AG04449 (cell line): ENCODE results near the gene CCDC146.

Experiments
- CTCF ChIA-PET: fragments of 350-600 bp; formaldehyde crosslinking; extraction: SDS; loops from one replicate; lab custom pipeline; 2021; ENCODE audit warnings: antibody characterized with exemption; lab: Yijun Ruan, JAX
- POLR2A ChIA-PET: fragments of 400-600, 350-600 bp; formaldehyde crosslinking; extraction: SDS; loops from one replicate; lab custom pipeline; 2020; ENCODE audit warnings: antibody characterized with exemption, inconsistent platforms; lab: Yijun Ruan, JAX
- DNase-seq: peaks from one replicate; pipeline ENCODE4 v3.0.0-alpha.2; 2010; ENCODE audit warnings: low read depth, low spot score
- H3K4me3 ChIP-seq: 2 replicates; pipeline ENCODE4 v1.5.1; 2011; ENCODE audit warnings: low read depth, mild to moderate bottlenecking, control low read depth, low read length
- CTCF ChIP-seq: IDR thresholded peaks from one replicate; pipeline ENCODE4 v1.5.1; 2011; ENCODE audit warnings: mild to moderate bottlenecking, moderate library complexity, low read length, control low read depth, inconsistent platforms; ENCODE audit not compliant: insufficient read depth; ENCODE audit errors: missing control alignments

CCDC146 gene

DNA sequence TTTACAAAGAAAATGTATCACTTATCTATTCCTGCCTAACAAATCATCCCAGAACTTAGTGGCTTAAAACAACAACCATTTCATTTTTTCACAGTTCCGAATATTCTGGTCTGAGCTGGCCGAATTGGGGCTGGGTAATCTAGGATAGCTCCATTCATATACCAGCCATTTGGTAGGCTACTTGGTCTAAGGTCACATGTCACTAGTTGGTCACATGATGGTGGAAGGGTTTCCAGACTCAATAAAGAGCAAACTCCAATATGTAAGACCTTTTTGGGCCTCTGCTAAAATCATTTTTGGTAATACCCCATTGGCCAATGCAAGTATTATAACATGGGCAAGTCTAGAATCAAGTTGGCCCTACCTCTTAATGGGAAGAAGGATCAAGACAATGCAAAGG lies 132.5 kb downstream of the CCDC146 start:
- no peak overlapping the region for H3K4me3 ChIP-seq
- TF ChIP-seq CTCF = no peak
- ChIA-PET POLR2A (no interaction called here), CTCF (interaction anchor here (2.1 kb wide), 1 partner anchor 8 kb away, joined by 14 read pairs; no protein-coding TSS in a partner anchor)
- DNase-seq = no peak

- no peak for DNase-seq
- ChIA-PET POLR2A (no interaction called here), CTCF (interaction anchor here (0.9 to 1.6 kb wide), 6 partner anchors 8 to 74 kb away, joined by 3 to 5 read pairs (median 4); no protein-coding TSS in a partner anchor)
- H3K4me3 ChIP-seq = no peak overlapping the region
- no peak for TF ChIP-seq CTCF
Observed at GRCh38 chr7:77258014-77258413, 135.6 kb downstream of the CCDC146 start.

- ChIA-PET POLR2A (no interaction called here), CTCF (interaction anchor here (0.9 to 1.5 kb wide), 5 partner anchors 8 to 74 kb away, joined by 3 to 5 read pairs (median 4); no protein-coding TSS in a partner anchor)
- TF ChIP-seq CTCF = no peak
- no peak for DNase-seq
- H3K4me3 ChIP-seq = no peak overlapping the region
Observed at GRCh38 chr7:77258593-77258992, 136.2 kb downstream of the CCDC146 start.

GRCh38 chr7:77262316-77262715 lies 139.9 kb downstream of the CCDC146 start:
- POLR2A ChIA-PET = no interaction called here
- H3K4me3 ChIP-seq = no peak overlapping the region
- DNase-seq = no peak
- CTCF ChIA-PET = interaction anchor here (2.0 kb wide), 1 partner anchor 16 kb away, joined by 12 read pairs; no protein-coding TSS in a partner anchor
- no peak for TF ChIP-seq CTCF

GRCh38 chr7:77265666-77266065 lies 143.3 kb downstream of the CCDC146 start:
- TF ChIP-seq CTCF = no peak
- CTCF ChIA-PET = no interaction called here
- POLR2A ChIA-PET = no interaction called here
- H3K4me3 ChIP-seq = no peak overlapping the region
- DNase-seq = no peak

DNA sequence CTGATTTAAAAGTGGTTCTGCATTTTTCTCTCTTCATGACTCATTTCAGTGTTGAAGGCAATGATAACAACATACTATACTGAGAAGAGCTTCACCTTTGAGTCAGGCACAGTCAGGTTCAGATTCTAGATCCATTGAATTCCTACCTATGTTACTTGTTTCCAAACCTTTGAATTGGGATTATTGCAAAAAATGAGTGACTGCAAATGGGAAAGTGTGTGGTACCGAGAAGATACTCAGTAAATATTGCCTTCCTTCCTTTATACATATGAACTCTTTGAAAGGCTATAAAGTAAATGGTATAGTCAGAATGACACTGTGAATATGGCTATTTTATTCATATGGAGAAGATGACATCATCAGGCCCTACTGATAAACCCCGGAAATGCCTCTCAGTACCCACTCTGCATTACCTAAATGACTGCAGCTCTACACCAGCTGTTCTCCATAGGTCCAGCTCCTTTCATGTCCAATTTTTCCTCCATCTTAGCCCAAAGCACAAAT lies 143.9 kb downstream of the CCDC146 start:
- ChIA-PET POLR2A (no interaction called here), CTCF (no interaction called here)
- DNase-seq = no peak
- TF ChIP-seq CTCF = no peak
- H3K4me3 ChIP-seq = no peak overlapping the region
